ENCODE data around the gene ADM5.

DNA sequence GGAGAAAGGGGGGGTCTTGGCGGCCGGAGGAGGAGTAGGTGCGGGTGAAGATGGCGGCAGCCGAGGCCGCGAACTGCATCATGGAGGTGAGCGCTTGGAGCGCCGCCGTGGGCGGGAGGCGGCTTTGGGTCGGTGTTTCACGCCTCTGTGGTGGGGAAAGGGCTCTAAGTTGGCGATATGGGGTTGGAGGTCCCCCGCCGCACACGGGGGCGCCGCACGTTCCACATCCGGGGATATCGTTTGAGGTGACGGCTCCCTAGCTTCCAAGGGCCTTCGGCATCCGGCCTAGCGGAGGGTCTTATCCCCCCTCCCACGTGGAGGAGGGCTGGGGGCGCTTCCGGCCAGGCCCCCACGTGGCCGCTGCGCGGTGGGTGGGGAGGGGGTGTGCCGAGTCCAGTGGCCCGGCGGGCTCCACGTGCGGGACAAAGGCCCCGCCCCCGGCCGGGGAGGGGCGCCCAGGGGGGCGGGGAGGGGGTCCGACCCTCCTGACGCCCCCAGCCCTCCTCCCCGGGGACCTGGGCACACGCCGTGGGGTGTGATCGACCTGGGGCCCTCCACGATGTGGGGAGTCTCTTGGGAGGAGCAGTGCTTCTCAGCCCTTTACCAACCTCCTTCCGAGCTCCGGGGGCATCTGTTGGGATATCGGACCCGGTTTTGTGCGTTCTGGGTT, 12.0 kb upstream of the ADM5 start, which contains the start of gene PRMT1:
- TF ChIP-seq CTCF (IDR thresholded peaks at IDR 0.05; ENCODE audit: insufficient read depth, low read length) (no peak), SPI1 (IDR thresholded peaks at IDR 0.05; ENCODE audit: borderline replicate concordance, low read depth) (no peak), POLR2AphosphoS5 (IDR thresholded peaks at IDR 0.05; ENCODE audit: low read depth) (peak; percentile 85)
